Activated CD8-positive, alpha-beta memory T cell treated with anti-CD3 and anti-CD28 coated beads for 24 hours (primary cell): ENCODE data around the gene DAPK3.
A peak's percentile ranks its signal among the peaks of the same experiment; 100 is the strongest.
"Not testable (repeated sequence)": the region's sequence is repeated elsewhere in the genome, so short reads cannot be mapped to it uniquely, and the experiment has no call there.

Experiments used
- DNase-seq: peaks from one replicate; pipeline ENCODE4 v3.0.0-alpha.2; 2020

The DAPK3 gene

GRCh38 chr19:3970808-3971598, at the start of gene DAPK3:
Gene DAPK3, minus strand, starts transcription at chr19:3971099. Its CDS starts 1,364 bp downstream, at chr19:3969735.
- peak; percentile 97 for DNase-seq

DNA sequence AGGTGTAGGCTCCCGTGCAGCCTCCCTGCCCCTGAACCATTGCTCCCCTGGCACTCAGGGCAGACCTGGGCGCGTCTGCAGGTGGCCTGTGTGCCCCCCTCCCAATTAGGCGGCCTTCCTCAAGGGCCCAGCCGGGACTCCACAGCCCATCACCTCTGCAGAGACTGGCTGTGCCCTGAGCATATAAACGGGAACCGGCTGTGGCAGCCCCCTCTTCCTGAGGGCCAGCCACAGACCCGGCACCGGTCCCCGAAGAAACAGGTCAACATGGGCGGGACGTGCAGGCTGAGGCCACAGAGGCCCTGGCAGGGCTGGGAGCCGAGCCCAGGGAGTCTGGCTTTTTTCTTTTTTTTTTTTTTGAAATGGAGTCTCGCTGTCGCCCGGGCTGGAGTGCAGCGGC, 48.7 kb upstream of the DAPK3 start:
- no peak for DNase-seq

GRCh38 chr19:4018775-4019504, 48.0 kb upstream of the DAPK3 start:
- no peak for DNase-seq

GRCh38 chr19:4018140-4018613, 47.3 kb upstream of the DAPK3 start:
- DNase-seq, result no peak

DNA sequence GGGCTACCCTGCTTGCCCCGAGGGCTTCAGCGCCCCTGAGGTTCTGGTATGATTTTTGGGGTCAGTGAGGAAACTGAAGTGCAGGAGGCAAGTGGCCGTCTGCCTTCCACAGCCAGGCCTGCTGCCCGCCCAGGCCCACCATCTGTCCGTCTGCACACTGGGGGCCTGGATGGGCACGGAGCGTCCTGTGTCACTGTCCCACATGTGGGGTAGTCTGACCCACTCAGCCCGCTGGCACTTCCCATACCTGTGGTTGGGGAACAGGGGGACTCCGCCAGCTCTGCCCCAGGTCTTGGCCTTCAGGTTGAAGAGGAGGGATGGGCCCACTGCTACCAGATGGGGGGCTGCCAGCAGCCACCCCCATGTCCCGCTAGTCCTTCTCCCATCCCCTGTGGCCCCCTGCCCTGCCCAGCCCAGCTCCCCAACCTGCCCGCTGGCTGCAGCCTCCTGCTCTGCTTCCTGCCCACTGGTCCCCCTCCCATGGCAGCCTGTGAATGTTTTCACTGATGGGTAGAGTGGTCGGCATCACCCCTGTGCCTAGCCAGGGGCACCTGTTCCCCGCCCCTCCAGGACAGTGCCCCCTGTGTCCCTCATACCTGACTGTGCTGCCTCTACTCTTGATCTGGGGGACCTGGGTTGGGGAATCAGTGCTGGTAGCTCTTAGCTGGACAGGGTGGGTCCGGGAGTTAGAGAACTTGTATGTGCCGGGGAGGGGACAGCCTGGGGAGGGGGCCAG, 46.2 kb upstream of the DAPK3 start:
- DNase-seq, result no peak

GRCh38 chr19:4016486-4016885, 45.6 kb upstream of the DAPK3 start:
- no peak for DNase-seq

DNA sequence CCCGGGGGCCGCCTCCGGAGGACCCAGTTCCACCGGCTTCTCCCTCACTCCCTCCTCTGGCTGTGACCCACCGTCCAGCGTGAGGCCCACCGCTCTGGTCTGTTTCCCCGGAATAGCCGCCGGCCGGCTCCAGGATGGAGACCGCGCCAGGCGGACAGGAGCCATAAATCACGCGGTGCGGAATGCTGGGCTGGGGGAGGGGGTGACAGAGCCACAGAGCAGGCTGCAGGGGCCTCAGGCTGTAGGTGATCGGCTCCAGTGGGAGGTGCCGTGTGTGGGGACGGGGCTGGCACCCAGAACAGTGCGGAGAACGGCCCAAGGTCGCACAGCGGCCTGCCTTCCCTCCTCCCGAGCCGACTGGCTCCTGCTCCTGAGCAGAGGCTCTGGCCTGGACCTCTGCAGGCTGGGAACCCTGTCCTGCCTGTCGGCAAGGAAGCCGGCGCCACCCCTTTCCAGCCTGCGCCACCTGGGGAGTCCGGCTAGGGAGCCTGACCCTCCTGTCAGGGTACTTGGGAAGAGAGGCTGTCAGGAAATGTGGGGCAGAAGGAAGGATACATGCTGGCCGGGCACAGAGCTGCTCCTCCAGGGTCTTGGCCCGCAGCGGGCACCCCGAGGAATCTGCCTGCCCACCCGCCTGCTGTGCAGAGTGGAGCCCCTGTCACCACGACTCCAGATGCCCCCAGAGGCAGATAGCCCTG, 45.0 kb upstream of the DAPK3 start:
- DNase-seq, result no peak

GRCh38 chr19:4014541-4015491, 43.9 kb upstream of the DAPK3 start:
- DNase-seq, result peak; percentile 74

DNA sequence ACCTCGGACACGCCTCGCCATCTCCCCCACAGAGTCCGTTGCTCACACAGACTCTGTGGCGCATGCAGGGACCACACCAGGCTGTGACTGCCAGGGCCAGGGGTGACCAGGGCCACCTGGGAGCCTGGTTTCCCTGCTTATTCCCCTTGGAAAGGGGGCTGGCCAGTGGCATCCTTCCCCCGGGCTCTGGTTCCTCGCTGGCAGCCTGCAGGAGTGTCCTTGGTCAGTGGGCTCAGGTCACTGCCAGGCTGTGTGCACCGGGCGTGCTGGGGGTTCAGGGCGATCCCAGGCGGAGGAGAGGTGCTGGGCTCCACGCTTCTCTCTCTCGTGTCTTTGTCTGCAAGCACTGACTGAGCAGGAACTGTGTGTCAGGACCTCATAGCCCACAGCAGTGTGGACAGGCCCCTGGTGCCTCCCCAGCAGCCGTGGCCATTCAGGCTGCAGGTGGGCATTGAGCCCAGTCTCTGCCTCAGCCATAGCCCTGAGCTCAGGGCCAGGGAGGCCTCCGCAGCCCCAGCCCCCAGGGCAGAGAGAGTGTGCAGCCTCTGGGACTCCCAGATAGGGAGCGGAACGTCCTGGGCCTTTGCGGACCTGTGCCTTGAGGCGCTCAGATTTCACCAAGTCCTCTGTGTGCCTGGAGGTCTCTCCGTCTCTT, 43.1 kb upstream of the DAPK3 start:
- no peak for DNase-seq

DNA sequence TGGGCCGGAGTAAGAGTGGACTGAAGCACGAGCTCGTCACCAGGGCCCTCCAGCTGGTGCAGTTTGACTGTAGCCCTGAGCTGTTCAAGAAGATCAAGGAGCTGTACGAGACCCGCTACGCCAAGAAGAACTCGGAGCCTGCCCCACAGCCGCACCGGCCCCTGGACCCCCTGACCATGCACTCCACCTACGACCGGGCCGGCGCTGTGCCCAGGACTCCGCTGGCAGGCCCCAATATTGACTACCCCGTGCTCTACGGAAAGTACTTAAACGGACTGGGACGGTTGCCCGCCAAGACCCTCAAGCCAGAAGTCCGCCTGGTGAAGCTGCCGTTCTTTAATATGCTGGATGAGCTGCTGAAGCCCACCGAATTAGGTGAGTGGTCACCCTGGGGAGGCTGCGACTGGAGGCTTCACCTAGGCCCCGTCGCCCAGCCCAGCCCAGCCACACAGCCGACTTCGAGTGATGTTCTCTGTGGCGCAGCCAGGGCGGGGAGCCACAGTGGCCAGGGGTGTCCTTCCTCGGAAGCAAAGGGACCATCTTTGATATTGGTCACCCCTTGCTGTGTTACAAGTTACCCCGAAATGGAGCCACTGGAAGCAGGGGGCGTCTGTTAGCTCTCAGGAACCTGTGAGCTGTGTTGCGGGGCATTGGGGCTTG, 42.2 kb upstream of the DAPK3 start:
- no peak for DNase-seq

- DNase-seq, result no peak
These were observed 41.4 kb upstream of the DAPK3 start for GRCh38 chr19:4012092-4012974.

DNA sequence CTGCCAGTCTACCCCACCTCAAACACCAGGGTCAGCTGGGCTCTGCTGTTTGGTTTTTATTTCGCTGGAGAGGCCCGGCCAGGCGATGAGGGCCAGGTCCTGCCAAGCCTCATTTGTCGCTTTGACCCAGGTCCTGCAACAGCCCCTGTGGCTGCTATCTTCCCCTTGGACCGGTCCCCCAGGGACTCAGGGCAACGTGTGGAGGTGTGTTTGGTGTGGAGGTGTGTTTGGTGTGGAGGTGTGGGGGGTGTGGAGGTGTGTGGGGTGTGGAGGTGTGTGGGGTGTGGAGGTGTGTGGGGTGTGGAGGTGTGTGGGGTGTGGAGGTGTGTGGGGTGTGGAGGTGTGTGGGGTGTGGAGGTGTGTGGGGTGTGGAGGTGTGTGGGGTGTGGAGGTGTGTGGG, 40.5 kb upstream of the DAPK3 start:
- DNase-seq, result not testable (repeated sequence)

GRCh38 chr19:4010808-4011110, 39.9 kb upstream of the DAPK3 start:
- DNase-seq, result no peak

DNA sequence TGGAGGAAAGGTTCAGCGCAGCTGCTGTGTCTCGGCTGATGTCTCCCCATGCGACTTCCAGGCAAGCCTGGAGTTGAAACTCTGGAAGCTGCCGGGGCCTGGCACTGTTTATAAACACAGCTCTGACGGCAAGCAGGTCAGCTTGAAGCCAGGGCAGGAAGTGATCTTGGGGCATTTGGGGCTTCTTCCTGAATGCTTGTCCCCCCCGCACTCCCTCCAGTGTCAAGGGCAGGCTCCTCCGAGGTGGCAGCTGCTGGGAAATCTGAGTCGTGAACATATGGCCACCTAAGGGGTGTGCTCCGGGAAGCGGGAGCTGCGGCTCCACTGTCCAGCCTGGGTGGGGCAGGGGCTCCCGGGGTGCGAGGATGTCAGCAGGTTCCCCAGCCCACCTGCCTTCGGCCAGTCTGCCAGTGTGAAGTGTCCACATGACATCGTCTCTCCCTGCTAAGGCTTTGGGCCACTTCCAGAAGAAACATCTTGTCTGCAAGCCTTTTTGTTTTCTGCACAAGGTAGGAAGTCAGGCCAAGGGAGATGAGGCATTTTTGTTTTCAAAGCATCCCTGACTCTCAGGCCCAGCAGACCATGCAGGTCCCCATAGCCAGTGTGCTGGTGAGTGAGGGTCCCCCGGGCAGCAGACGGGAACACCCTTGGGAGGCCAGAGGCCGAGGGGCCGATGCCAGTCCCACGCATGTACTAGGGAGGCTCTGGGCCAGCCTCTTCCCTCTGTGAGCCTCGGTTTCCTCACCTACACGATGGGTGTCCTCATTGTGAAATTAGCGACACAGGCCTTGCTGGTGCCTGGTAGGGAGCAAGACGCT, 39.3 kb upstream of the DAPK3 start:
- no peak for DNase-seq

DNA sequence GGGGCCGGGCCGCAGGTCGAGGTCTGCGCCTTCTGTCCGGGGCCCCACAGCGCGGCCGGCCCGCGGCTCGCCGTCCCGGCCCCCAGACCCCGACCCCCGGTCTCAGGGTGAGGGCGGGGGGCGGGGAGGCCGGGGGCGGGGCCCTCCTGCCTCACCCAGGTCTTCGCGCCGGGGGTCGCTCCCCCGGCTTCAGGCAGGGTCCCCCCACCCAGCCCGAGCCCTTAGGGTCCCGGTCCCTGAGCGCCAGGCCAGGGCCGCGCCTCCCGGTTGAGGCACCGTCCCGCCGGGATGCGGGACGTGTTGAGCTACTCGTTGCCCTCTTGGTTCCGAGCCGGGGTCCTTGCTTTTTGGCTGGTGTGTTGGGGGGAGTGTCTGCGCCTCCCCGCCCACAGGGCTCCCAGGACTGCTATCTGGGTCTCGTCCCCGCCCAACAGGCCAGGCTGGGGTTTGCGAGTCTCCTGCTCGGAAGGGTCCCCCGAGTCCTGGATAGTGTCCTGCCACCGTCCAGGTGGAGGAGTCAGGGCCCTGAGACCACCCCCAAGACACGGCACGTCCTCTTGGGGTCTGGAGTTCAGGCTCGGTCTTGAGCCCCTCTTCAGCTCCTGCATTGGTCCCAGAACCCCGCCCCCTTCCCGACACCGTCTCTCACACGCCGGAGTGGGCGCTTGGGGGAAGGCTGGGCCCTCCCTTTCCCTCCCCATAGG, 37.1 kb upstream of the DAPK3 start:
- DNase-seq, result peak; percentile 68

GRCh38 chr19:4007021-4007835, 36.3 kb upstream of the DAPK3 start, which contains the start of gene PIAS4:
Gene PIAS4, plus strand, starts transcription at chr19:4007736. Its CDS starts 25 bp downstream, at chr19:4007761.
- peak; percentile 98 for DNase-seq

GRCh38 chr19:4005436-4005835, 34.5 kb upstream of the DAPK3 start:
- not testable (repeated sequence) for DNase-seq
